CD4-positive, alpha-beta T cell treated with Interleukin-21 for 1 hour (primary cell): ENCODE measurements around the gene MCOLN3.
A peak's percentile ranks its signal among the peaks of the same experiment; 100 is the strongest.
"Not testable (repeated sequence)": the region's sequence is repeated elsewhere in the genome, so short reads cannot be mapped to it uniquely, and the experiment has no call there.

Experiments
- DNase-seq: peaks from one replicate; pipeline ENCODE4 v3.0.0-alpha.2; 2020

Gene MCOLN3

GRCh38 chr1:85047472-85048295 is 616 bp downstream of the MCOLN3 start:
- no peak for DNase-seq

GRCh38 chr1:85047144-85047471 is 1.2 kb downstream of the MCOLN3 start:
- no peak for DNase-seq

- no peak for DNase-seq
Observed at GRCh38 chr1:85042413-85042812, 5.9 kb downstream of the MCOLN3 start.

- DNase-seq, result no peak
Observed at GRCh38 chr1:85041793-85042192, 6.5 kb downstream of the MCOLN3 start.

- no peak for DNase-seq
Observed at GRCh38 chr1:85033221-85033620, 15.1 kb downstream of the MCOLN3 start.

- no peak for DNase-seq
Observed at GRCh38 chr1:85030536-85030935, 17.8 kb downstream of the MCOLN3 start.

GRCh38 chr1:85028151-85028550 is 20.1 kb downstream of the MCOLN3 start:
- DNase-seq, result no peak

- peak; percentile 55 for DNase-seq
Observed at GRCh38 chr1:85027242-85027983, 20.9 kb downstream of the MCOLN3 start.

GRCh38 chr1:85025940-85026339 is 22.4 kb downstream of the MCOLN3 start:
- no peak for DNase-seq

GRCh38 chr1:85024736-85025135 is 23.6 kb downstream of the MCOLN3 start:
- DNase-seq, result no peak

GRCh38 chr1:85022700-85023099 is 25.6 kb downstream of the MCOLN3 start:
- no peak for DNase-seq

GRCh38 chr1:85019994-85020393 is 28.3 kb downstream of the MCOLN3 start:
- DNase-seq, result no peak

GRCh38 chr1:85015826-85016225 is 32.5 kb downstream of the MCOLN3 start:
- no peak for DNase-seq

GRCh38 chr1:85005641-85006040 is 42.7 kb downstream of the MCOLN3 start:
- not testable (repeated sequence) for DNase-seq

GRCh38 chr1:85001742-85002141 is 46.6 kb downstream of the MCOLN3 start:
- no peak for DNase-seq

- DNase-seq, result peak; percentile 57
Observed at GRCh38 chr1:84998642-84999280, 49.5 kb downstream of the MCOLN3 start.

- no peak for DNase-seq
Observed at GRCh38 chr1:84997667-84998600, 50.4 kb downstream of the MCOLN3 start.

- DNase-seq, result peak; percentile 66
Observed at GRCh38 chr1:84996846-84997666, 51.2 kb downstream of the MCOLN3 start, which contains the start of gene MCOLN2. Gene MCOLN2 (minus strand): TSS chr1:84997113. CDS start chr1:84996872, 241 bp downstream.

GRCh38 chr1:84995484-84996334 is 52.6 kb downstream of the MCOLN3 start:
- peak; percentile 47 for DNase-seq

- DNase-seq, result no peak
Observed at GRCh38 chr1:84991097-84991920, 57.0 kb downstream of the MCOLN3 start.
